ENCODE data around the gene TYR.
"Not testable (repeated sequence)": the region's sequence is repeated elsewhere in the genome, so short reads cannot be mapped to it uniquely, and the experiment has no call there.

Gene TYR

DNA sequence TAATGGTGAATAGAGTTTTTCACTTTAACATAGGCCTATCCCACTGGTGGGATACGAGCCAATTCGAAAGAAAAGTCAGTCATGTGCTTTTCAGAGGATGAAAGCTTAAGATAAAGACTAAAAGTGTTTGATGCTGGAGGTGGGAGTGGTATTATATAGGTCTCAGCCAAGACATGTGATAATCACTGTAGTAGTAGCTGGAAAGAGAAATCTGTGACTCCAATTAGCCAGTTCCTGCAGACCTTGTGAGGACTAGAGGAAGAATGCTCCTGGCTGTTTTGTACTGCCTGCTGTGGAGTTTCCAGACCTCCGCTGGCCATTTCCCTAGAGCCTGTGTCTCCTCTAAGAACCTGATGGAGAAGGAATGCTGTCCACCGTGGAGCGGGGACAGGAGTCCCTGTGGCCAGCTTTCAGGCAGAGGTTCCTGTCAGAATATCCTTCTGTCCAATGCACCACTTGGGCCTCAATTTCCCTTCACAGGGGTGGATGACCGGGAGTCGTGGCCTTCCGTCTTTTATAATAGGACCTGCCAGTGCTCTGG, at the start of gene TYR:
Gene TYR (plus strand): TSS at position 185 of the 541 bp plus-strand sequence. CDS start 79 bp downstream, at position 264.
- DNase-seq, result no peak

DNA sequence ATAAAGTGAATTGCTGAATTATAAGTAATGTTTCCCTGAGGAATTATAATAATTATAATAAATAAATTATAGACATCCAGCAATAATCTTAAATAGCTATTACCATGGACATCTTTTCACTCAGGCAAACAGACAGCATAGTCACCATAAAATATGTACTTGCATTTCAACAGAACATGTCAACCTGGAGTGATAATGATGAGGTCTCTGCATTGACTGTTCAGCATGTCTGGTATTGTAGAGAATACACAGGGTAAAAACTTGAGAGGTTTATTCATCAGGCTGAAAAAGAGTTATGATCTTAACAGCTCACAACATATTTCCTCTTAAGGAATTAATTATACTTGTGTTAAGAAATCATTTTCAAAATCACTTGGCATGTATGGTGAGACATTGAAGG, 41.1 kb upstream of the TYR start:
- no peak for DNase-seq

DNA sequence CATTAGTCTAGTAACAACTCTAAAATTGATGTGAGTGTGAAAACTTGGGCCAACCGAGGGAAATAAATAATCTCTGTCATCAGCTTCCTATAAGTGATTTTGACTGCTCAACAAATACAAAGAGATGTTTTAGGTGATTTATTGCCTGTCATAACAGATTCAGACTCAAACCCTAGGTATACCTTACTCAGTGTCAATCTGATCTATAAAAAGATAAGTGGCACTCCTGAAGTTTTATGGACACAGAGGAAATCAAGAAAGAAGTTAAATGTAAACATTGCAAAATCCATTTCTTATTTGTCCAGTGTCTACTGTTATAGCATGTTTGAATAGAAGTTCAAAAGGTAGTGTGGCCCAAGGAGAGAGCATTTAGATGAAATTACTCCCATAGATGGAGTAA, 30.4 kb upstream of the TYR start:
- no peak for DNase-seq

DNA sequence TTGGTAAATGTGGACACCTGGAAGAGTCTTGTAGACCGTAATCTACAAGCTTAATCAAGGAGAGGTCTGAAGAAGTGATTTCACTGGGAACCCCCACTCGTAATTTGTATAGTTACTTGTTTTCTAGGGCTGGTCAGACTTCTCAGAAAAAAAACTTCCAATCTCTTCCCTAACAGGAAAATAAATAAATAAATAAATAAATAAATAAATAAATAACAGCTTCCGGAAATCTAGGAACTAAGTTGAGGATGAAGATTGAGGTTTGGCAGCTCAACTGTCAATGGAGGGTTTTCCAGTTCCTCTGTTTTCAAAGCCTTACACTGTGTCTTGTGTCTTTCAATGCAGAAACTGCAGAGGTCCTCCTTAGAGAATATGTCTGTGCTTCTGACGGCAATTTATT, 17.7 kb upstream of the TYR start:
- no peak for DNase-seq

DNA sequence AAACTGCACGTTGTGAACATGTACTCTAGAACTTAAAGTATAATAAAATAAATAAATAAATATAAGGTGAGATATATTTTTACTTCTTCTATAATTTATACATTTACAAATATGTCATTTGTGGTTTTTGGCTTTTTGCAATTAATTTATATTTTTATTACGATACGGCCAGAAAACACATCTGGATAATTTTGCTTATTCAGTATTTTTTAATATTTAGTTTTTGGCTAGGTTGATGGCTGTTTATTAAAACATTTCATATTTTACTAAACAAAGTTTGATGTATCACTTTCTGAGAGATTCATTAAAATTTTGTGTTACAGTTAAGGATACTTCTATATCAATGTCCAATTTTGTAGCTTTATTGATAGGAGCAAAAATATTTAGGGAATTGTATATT, 15.7 kb upstream of the TYR start:
- no peak for DNase-seq

DNA sequence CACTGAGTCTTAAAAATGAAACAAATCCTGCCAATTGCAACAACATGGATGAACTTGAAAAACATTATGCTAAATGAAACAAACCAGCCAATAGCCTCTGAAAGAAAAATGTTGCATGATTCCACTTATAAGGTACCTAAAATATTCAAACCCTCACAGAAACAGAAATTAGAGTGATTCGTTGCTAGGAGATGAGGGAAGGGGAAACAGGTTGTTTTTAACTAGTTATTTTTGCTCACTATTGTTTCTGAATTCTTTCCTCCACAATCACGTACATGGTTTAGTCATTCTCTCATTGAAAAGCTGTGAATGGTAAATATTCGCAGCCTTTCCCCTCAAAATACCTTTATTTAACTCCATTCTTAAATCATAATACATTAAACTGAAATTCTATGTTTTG, 14.0 kb upstream of the TYR start:
- no peak for DNase-seq

DNA sequence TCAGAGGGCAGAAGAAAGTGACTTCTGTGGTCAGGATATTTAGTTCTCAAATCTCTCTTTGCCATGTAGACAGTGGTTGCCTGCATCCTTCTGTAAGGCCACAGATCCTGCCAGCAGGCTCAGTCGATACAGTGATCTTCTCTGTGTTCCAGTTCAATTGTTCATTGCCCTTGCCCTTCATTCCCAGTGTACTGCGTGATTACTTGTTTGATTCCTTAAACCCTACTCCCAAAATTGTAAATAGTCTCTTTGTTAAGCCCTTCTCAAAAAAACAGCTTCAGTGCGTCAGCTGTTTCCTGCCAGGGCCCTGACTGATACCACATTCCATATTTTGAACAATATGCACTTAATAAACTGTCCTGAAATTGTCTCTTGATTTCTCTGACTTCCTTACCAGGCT, 9.3 kb upstream of the TYR start:
- DNase-seq, result no peak

DNA sequence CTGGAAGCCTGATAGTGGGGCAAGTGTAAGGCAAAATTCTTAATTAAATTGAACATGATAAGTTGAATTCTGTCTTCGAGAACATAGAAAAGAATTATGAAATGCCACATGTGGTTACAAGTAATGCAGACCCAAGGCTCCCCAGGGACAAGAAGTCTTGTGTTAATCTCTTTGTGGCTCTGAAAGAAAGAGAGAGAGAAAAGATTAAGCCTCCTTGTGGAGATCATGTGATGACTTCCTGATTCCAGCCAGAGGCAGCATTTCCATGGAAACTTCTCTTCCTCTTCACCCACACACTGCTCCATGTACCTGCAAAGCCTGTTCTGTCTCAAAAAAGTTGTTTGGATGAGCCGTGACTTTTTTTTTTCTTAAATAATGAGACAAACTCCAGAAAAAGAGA, 1.9 kb upstream of the TYR start:
- no peak for DNase-seq

DNA sequence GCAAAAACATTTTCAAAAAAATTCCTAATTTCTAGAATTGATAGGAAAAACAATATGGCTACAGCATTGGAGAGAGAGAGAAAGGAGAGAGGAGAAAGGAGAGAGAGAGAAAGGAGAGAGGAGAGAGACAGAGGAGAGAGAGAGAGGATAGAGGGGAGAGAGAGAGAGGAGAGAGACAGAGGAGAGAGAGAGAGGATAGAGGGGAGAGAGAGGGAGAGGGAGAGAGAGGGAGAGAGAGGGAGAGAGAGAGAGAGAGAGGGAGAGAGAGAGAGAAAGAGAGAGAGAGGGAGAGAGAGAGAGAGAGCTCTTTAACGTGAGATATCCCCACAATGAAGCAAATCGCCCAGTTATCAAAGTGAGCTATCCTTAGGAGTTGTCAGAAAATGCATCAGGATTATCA, 737 bp upstream of the TYR start:
- DNase-seq, result no peak

DNA sequence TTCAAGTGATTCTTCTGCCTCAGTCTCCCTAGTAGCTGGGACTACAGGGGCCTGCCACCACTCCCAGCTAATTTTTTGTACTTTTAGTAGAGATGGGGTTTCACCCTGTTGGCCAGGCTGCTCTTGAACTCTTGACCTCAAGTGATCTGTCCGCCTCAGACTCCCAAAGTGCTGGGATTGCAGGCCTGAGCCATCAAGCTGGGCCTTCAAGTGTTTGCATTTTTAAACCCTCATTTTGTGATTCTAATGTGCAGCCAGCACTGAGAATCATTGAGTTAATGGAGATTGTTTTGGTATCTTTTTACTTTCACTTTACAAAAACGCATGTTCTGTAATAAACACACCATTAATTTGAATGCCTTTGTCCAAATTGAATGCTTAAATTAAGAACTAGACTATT, 3.4 kb downstream of the TYR start:
- DNase-seq, result no peak

DNA sequence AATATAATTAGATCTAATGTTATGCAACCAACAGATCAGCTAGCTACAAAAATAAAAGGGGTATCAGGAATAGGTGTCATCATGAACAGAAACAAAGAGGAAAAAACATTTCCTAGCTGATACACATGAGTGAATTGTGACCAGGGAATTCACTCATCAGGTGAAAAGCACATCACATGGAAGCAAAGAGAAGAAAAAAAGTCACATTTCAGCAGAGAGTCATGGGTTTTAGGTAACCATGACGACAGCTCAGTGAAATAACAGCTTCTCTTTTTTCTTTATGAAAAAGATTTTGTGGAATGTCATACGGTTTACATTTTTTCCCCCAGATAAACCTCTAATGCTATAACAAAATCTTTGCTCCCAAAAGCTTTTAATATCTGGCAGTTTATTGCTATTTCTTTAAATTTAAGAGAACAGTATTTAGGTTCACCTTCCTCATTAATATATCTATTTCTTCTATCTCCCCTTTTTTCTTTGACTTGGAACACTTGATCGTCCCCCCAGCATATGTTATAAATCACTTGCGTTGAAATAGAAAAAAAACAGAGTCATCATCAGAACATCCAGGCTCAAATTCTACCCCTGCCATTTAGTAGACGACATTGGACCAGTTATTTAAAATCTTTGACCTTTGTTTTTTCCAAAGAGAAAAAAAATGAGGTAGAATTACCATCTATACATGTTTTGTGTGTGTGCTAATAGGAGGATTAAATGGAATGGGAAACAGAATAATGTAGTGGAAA, 5.3 kb downstream of the TYR start:
- no peak for DNase-seq

DNA sequence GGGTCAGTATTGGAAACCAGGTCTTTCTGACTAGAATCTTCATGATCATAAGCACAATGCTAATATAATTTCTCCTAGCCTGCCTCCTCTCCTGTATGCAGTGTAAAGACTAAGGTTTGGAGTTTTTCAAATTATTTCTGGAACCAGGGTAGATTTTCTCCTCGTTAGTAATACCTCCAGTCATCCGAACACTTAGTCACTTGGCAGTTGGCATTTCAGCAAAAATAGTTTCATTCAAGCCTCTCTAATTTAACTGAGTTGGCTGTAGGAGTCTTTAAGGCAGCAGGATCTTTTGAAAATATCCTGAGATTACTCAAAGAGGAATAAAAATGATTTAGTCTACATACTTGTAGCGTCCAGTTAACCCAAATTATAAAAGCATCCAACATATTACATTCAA, 6.3 kb downstream of the TYR start:
- DNase-seq, result no peak

DNA sequence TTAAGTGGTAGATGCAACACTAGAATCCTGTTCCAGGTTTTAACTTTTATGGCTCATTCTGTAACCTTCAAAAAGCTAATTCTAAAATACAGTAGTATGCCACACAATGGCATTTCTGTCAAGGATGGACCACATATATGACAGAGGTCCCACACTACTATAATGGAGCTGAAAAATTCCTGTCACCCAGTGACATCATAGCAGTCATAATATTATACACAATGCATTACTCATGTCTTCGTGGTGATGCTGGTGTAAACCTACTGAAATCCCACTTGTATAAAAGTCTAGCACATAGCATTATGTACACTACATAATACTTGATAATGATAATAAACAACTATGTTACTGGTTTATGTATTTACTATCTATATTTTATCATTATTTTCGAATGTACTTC, 12.1 kb downstream of the TYR start:
- no peak for DNase-seq

DNA sequence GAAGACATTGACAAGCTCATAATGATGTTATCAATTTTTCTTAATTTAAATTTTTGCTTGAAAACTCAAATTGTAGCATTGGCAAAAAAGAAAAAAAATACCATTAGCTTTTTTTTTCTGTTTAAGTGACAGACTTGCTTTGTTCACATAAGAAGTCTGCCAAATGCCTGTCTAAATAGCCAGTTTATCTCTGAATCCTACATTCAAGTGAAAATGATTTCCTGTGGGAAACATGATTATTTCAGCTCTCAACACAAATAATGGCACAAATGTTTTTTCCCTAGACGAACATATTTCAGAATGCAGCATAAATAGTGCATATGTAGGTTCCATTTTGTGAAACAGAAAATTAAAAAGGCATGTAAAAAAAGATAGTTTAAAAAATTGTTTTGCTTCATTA, 23.5 kb downstream of the TYR start:
- no peak for DNase-seq

DNA sequence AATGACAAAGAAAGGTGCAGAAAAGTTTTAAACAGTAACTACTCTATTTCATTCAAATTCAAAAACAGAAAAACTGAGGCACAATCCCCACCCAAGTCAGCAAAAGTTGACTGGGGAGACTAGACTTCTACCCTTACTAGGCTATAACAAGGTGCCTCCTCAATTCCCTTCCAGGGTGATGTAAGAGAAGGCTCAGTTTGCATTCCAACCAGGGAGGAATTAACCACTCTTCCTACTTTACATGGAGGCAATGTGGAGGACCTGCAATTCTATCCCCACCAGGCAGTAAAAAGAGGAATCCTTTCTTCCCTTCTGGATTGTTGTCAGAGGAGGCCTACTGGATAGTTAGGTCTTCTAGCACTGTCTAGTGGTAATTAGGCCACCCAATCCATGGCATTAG, 26.1 kb downstream of the TYR start:
- no peak for DNase-seq

DNA sequence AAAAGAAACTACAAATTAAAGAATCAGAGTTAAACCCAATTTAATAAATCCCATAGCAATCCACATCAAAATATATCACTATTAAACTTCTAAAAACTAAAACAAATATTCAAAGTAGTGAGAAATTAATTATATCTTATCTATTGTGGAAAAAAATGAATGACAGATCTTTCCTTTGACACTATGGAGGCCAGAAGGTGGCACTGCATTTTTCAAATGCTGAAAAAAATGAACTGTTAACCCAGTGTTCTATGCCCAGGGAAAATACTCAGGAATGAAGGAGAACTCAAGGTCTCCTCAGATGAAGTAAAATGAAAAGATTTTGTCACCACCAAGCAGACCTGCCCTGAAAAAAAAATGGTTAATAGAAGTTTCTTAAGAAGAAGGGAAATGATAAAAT, 27.7 kb downstream of the TYR start:
- DNase-seq, result no peak

DNA sequence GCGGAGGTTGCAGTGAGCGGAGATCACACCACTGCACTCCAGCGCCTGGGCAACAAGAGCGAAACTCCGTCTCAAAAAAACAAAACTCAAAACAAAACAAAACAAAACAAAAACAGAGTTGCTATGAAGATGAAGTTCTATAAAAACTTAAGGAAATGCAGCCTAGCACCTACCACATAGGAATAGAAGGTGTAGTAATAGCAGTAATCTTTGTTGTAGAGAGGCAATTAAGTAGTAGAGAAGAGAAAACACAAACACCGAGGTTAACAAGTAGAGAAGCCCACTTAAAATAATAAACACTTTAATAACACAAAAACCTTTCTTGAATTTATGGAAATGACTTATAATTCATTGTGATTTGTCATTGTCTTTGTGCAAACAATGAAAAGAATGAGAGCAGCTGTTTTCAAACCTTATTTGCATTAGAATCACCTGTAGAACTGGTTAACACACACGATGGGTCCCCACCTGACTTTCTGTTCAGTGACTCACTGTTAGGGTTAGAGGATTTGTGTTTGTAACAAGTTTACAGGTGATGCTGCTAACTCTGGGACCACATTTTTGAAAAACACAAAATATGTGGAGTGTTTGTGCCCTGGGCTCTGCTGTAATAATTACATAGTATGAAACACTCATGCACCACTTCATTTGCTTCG, 43.1 kb downstream of the TYR start:
- no peak for DNase-seq

DNA sequence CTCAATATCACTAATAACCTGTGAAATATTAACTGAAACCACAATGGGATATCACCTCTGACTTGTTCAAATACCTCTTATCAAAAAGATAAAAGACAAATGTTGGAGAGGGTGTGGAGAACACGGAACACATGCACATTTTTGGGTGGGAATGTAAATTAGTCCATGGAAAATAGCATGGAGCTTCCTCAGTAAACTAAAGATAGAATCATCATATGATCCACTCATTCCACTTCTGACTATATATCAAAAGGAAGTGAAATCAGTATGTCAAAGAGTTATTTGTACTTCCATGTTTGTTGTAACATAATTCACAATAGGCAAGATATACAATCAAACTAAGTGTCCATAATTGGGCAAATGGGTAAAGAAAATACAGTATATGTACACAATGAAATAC, 57.4 kb downstream of the TYR start:
- DNase-seq, result no peak

DNA sequence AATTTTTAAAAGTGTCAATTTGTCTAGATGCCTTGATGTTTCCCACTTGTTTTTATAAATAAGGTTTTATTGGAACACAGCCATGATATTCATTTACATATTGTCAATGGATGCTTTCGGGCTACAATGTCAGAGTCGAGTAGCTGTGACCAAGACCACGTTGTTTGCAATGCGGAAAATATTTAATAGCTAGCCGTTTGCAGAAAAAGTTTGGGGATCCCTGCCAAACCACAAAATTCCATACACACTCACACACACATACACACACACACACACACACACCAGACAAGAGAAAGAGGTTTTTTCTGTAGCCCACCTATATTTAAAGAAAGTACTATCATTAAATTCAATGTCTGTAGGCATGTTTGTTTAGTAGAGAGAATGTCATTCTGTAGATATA, 58.3 kb downstream of the TYR start:
- DNase-seq, result no peak

DNA sequence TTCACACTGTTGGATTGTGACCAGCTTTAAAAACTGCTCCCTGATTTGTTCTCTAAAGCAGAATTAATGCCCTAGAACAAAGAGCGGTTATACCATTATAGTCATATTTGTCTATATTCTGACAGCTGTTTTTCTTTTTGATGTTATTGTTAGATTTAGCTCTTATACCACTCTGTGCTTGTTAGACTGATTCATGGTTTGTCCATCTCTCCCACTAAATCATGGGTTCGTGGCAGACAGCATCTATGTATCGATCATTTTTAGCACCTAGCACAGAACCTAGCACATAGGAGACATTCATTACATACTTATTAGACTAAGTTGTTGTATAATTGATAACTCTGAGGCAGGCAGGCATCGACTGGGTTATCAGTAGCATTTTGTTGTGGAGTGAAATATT, 69.3 kb downstream of the TYR start:
- DNase-seq, result not testable (repeated sequence)

DNA sequence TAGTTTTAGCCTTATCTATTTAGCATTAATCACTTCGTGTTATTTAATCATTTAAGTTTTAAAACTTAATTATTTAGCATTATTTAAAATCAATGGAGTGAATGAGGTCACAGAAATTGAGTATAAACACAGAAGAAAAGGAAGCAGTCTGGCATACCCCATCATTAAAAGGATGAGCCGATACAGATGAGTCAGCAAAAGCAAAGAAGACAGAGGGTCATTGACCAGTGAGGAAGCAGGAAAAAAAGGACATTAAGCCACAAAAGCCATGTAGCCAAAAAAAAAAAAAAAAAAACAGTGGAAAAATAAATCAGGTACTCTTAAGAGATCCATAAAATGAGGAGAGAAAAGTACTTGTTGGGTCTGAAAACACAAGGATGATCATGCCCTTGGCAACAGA, 71.5 kb downstream of the TYR start:
- DNase-seq, result no peak

DNA sequence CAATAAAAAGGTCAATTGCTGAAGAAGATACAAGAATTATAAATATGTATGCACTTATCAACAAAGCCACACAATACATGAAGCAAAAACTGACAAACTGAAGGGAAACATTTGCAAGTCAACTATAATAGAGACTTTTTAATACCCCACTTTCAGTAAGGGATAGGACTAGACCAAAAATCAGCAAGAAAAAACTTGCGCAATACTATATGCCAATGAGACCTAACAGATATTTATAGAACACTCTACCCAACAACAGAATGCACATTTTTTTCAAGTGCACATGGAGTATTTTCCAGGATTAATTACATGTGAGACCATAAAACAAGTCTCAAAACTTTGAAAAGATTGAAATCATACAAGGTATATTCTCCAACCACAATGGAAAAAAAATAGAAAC, 83.8 kb downstream of the TYR start:
- not testable (repeated sequence) for DNase-seq

DNA sequence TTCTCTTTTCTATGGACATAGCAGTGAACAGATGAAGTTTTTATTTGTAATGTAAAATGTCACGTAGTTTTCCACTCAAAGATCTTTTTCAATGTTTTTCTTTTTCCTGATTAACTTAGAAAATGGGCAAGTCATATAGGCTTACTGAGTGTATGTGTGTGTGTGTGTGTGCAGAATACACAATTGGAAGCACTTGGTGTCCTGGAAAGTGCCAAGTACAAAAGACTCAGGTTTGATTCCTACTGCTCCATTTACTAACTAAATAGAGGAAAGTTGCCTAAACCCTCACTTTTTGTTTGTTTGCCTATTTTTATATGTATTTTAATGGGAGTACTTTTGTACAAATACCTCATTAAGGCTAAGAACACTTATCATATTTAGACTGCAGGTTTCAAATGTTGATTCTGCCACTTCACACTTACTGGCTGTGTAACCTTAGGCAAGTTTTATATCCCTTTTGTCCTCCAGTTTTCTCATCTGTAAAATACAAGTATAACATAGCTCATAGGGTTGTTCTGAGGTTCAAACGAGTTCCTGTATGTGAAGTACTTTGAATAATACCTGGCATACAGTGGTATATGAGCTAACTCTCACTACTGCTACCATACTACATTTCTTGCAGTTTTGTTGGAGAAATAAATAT, 90.1 kb downstream of the TYR start:
- no peak for DNase-seq

DNA sequence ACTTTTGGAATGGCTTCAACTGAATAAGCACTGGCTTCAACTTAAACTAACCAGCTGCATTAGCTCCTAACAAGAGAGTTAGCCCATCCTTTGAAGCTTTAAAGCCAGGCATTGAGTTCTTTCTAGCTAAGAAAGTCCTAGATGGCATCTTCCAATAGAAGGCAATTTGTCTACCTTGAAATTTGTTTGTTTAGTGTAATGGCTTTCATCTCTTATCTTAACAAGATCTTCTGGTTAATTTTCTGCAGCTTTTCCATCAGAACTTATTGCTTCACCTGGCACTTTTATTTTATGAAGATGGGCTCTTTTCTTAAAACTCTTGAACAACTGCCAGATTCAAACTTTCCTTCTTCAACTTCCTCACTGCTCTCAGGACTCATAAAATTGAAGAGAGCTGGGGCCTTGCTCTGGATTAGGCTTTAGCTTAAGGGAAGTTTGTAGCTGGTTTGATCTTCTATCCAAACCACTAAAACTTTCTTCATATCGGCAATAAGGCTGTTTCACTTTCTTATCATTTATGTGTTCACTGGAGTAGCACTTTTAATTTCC, 94.9 kb downstream of the TYR start:
- DNase-seq, result not testable (repeated sequence)
